ENCODE results near the gene ZNF487.
A peak's percentile ranks its signal among the peaks of the same experiment; 100 is the strongest.
"Not testable (repeated sequence)": the region's sequence is repeated elsewhere in the genome, so short reads cannot be mapped to it uniquely, and the experiment has no call there.

Gene ZNF487

DNA sequence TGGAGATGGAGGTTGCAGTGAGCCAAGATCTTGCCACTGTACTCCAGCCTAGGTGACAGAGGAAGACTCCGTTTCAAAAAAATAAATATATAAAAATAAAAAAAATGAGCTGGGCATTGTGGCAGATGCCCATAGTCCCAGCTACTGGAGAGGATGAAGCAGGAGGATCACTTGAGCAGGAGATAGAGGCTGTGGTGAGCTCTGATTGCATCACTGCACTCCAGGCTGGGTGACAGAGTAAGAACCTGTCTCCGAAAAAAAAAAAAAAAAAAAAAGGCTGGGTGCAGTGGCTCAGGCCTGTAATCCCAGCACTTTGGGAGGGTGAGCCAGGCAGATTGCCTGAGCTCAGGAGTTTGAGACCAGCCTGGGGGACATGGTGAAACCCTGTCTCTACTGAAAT is 11.8 kb downstream of the ZNF487 start:
- TF ChIP-seq, protein P1, sequence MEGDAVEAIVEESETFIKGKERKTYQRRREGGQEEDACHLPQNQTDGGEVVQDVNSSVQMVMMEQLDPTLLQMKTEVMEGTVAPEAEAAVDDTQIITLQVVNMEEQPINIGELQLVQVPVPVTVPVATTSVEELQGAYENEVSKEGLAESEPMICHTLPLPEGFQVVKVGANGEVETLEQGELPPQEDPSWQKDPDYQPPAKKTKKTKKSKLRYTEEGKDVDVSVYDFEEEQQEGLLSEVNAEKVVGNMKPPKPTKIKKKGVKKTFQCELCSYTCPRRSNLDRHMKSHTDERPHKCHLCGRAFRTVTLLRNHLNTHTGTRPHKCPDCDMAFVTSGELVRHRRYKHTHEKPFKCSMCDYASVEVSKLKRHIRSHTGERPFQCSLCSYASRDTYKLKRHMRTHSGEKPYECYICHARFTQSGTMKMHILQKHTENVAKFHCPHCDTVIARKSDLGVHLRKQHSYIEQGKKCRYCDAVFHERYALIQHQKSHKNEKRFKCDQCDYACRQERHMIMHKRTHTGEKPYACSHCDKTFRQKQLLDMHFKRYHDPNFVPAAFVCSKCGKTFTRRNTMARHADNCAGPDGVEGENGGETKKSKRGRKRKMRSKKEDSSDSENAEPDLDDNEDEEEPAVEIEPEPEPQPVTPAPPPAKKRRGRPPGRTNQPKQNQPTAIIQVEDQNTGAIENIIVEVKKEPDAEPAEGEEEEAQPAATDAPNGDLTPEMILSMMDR (conservative IDR thresholded peaks at IDR 0.05; ENCODE audit: control insufficient read depth, insufficient read depth, low read depth, low read length), result no peak
- H3K4me3 ChIP-seq (ENCODE audit: control insufficient read depth, low read depth, low read length), result no peak overlapping the region
- DNase-seq (ENCODE audit: low read depth), result no peak

DNA sequence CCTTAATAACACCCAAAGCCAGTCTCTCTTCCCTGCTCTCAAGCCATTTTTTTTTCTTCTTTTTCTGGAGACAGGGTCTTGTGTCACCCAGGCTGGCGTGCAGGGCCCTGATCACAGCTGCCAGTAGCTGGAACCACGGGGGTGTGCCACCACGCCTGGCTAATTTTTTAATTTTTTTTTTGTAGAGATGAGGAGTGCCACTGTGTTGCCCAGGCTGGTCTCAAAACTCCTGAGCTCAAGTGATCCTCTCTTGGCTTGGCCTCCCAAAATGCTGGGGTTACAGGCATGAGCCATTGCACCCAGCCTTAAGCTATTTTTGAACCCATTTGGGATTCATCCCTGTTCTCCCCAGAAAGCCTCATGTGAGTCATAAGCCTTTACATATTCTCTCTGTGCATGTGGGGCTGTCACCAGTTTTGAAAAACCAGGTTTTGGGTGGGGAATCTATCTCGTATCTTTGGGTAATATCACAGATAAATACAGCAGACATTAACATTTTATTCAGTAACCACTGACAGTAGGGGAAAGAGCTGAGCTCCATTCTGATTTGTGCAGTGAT is 15.5 kb downstream of the ZNF487 start:
- TF ChIP-seq, protein P1 (conservative IDR thresholded peaks at IDR 0.05; ENCODE audit: control insufficient read depth, insufficient read depth, low read depth, low read length), result no peak
- no peak overlapping the region for H3K4me3 ChIP-seq (ENCODE audit: control insufficient read depth, low read depth, low read length)
- DNase-seq (ENCODE audit: low read depth), result peak; percentile 18

DNA sequence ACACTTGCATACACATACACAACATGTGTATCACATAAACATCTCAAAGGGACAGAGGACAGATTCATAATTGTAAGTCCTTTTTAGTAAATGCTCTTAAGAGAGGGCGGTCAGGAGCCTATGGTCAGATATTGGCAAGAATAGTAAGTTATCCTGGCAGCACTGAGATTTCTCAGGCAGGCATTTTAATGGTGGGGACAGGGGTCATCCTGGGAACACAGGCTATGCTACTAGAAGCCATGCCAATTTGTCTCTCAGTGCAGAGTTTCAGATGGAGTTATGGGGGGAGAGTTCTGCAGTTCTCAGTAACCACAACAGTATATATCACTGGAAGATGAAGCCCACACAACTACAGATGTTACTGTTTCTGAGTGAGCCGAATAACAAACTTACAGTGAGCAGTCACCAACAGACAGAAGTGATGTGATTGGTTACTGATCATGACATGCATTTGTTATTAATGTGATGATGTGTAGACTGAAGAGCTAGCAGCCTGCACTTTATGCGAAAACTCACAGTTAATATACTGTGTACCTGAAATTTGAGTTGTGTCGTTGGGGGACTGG is 16.4 kb downstream of the ZNF487 start:
- DNase-seq (ENCODE audit: low read depth), result peak; percentile 13
- TF ChIP-seq, protein P1 (conservative IDR thresholded peaks at IDR 0.05; ENCODE audit: control insufficient read depth, insufficient read depth, low read depth, low read length), result no peak
- H3K4me3 ChIP-seq (ENCODE audit: control insufficient read depth, low read depth, low read length), result no peak overlapping the region

DNA sequence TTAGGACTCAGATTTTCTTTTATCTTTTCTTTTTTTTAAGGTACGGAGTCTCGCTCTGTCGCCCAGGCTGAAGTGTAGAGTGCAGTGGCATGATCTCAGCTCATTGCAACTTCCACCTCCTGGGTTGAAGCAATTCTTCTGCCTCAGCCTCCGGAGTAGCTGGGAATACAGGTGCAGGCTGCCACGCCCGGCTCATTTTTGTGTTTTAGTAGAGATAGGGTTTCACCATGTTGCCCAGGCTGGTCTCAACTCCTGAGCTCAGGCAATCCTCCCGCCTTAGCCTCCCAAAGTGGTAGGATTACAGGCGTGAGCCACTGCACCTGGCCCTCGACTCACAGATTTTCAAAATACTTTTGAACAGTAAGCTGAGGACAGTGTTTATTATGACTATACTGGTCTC is 17.1 kb downstream of the ZNF487 start:
- H3K4me3 ChIP-seq (ENCODE audit: control insufficient read depth, low read depth, low read length); DNase-seq (ENCODE audit: low read depth): not testable (repeated sequence)

DNA sequence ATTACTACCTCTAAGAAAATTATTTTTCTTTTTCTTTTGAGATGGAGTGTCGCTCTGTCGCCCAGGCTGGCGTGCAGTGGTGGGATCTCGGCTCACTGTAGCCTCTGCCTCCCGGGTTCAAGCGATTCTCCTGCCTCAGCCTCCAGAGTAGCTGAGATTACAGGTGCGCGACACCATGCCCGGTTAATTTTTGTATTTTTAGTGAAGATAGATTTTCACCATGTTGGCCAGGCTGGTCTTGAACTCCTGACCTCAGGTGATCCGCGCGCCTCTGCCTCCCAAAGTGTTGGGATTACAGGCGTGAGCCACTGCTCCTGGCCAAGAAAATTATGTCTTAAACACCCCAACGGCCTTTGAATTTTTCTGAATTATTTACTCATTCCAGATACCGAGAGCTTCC is 19.6 kb downstream of the ZNF487 start:
- not testable (repeated sequence) for H3K4me3 ChIP-seq (ENCODE audit: control insufficient read depth, low read depth, low read length); DNase-seq (ENCODE audit: low read depth)

DNA sequence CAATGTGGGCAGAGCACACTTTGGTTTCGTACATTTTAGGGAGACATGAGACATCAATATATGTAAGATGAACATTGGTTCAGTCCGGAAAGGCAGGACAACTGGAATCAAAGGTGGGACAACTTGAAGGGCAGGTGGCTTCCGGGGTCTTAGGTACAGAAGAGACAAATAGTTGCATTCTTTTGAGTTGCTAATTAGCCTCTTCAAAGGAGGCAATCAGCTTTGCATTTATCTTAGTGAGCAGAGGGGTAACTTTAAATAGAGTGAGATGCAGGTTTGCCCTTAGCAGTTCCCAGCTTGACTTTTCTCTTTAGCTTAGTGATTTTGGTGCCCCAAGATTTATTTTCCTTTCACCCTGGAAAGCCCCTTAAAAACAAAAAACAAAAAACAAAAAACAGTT is 21.3 kb downstream of the ZNF487 start:
- no peak for DNase-seq (ENCODE audit: low read depth)
- TF ChIP-seq, protein P1 (conservative IDR thresholded peaks at IDR 0.05; ENCODE audit: control insufficient read depth, insufficient read depth, low read depth, low read length), result no peak
- H3K4me3 ChIP-seq (ENCODE audit: control insufficient read depth, low read depth, low read length), result no peak overlapping the region

DNA sequence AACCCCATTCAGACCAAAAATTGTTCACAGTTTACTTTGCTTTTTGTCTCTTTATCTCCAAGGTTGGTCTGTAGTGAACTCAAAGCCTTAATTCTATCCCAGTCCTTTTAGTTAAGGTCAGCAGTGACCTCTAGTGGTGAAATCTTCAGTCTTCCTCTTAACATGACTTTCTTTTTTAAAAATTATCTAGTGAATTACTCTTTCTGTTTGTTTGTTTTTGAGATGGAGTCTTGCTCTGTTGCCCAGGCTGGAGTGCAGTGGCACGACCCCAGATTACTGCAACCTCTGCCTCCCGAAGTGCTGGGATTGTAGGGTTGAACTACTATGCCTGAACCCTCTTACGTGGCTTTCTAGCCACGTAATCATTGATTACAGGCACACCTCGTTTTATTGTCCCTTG is 25.0 kb downstream of the ZNF487 start:
- TF ChIP-seq, protein P1 (conservative IDR thresholded peaks at IDR 0.05; ENCODE audit: control insufficient read depth, insufficient read depth, low read depth, low read length), result peak; percentile 64
- no peak overlapping the region for H3K4me3 ChIP-seq (ENCODE audit: control insufficient read depth, low read depth, low read length)
- peak; percentile 88 for DNase-seq (ENCODE audit: low read depth)

DNA sequence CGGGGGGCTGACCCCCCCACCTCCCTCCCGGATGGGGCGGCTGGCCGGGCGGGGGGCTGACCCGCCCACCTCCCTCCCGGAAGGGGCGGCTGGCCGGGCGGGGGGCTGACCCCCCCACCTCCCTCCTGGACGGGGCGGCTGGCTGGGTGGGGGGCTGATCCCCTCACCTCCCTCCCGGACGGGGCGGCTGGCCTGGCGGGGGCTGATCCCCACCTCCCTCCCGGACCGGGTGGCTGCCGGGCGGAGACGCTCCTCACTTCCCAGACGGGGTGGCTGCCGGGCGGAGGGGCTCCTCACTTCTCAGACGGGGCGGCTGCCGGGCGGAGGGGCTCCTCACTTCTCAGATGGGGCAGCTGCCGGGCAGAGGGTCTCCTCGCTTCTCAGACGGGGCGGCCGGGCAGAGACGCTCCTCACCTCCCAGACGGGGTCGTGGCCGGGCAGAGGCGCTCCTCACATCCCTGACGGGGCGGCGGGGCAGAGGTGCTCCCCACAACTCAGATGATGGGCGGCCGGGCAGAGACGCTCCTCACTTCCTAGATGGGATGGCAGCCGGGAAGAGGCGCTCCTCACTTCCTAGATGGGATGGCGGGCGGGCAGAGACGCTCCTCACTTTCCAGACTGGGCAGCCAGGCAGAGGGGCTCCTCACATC is 28.3 kb downstream of the ZNF487 start:
- not testable (repeated sequence) for H3K4me3 ChIP-seq (ENCODE audit: control insufficient read depth, low read depth, low read length); DNase-seq (ENCODE audit: low read depth)

DNA sequence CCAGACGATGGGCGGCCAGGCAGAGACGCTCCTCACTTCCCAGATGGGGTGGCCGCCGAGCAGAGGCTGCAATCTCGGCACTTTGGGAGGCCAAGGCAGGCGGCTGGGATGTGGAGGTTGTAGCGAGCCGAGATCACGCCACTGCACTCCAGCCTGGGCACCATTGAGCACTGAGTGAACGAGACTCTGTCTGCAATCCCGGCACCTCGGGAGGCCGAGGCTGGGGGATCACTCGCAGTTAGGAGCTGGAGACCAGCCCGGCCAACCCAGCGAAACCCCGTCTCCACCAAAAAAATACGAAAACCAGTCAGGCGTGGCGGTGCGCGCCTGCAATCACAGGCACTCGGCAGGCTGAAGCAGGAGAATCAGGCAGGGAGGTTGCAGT is 28.8 kb downstream of the ZNF487 start:
- not testable (repeated sequence) for DNase-seq (ENCODE audit: low read depth); H3K4me3 ChIP-seq (ENCODE audit: control insufficient read depth, low read depth, low read length)
